Stimulated activated CD8-positive, alpha-beta memory T cell treated with anti-CD3 and anti-CD28 coated beads, Interleukin-2, amount 100 ng/mL, for 48 hours (primary cell): ENCODE measurements around the gene DMWD.

Experiments used
- DNase-seq, 2 donors: peaks; one replicate each; pipeline ENCODE4 v3.0.0-alpha.2; 2020; ENCODE audit warnings: low read depth in 2 of 2

The DMWD gene, protein sequence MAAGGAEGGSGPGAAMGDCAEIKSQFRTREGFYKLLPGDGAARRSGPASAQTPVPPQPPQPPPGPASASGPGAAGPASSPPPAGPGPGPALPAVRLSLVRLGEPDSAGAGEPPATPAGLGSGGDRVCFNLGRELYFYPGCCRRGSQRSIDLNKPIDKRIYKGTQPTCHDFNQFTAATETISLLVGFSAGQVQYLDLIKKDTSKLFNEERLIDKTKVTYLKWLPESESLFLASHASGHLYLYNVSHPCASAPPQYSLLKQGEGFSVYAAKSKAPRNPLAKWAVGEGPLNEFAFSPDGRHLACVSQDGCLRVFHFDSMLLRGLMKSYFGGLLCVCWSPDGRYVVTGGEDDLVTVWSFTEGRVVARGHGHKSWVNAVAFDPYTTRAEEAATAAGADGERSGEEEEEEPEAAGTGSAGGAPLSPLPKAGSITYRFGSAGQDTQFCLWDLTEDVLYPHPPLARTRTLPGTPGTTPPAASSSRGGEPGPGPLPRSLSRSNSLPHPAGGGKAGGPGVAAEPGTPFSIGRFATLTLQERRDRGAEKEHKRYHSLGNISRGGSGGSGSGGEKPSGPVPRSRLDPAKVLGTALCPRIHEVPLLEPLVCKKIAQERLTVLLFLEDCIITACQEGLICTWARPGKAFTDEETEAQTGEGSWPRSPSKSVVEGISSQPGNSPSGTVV

DNA sequence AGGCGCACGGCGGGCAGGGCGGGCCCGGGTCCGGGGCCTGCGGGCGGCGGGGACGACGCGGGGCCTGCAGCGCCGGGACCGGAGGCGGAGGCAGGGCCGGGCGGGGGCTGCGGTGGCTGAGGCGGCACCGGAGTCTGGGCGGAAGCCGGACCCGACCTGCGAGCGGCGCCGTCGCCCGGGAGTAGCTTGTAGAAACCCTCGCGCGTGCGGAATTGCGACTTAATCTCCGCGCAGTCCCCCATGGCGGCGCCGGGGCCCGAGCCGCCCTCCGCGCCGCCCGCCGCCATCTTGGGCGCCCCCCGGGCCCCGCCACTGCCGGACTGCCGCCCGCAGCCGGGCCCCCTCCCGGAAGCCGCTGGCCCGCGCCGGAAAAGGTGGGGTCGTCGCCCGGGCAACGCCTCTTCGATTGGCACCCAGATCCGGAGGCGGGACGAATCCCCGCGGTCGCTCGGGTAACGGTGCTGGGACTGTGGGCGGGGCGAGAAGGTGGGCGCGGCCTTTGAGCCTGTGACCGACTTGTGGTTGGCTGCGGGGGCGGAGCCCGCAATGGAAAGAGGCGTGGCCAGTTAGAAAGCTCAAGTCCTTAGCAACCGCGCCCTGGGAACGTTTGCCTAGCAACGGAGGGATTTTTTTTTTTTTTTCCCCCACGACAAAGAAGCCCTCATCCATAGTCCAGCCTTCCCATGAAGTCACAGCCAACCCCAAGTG lies at the start of gene DMWD:
Gene DMWD (minus strand): TSS at position 376 of the 708 bp plus-strand sequence. CDS start 89 bp downstream, at position 287.
- DNase-seq = peak; percentile 100

DNA sequence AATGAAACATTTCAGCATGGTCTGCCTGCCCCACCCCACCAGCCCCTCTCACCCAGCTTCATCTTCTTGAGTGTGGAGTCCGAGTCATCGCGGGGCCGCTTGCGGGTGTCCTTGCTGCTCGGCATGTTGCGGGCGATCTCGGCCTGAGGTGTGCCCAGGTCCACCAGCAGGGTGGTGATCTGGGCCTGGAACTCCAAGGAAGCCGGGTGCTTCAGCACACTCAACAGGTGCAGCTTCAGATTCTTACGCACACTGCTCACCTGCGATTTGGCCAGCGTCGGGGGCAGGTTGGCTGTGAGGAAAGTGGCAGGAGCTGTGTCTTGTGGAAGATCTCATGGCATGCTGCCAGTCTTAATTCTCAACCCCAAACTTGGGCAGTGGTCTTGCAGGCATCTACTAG lies 49.6 kb upstream of the DMWD start:
- no peak for DNase-seq

DNA sequence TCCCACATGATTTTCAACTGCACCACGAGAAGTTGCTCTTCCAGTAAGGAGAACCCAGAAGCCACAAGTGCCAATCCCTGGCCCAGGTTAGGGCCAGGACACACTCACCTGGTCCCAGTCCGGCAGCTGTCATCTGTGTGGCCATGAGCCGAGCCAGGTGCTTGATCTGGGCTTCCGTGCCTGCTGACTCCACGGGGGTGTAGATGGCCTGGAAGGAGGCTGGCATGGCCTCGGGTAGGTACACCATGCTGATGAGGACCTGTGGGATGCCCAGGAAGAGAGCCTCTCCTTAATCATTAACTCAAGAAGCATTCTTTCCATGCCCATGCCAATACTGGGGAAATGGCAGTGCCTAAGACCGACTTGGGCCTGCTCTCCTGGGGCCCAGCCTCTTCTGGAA lies 42.3 kb upstream of the DMWD start:
- DNase-seq = no peak

DNA sequence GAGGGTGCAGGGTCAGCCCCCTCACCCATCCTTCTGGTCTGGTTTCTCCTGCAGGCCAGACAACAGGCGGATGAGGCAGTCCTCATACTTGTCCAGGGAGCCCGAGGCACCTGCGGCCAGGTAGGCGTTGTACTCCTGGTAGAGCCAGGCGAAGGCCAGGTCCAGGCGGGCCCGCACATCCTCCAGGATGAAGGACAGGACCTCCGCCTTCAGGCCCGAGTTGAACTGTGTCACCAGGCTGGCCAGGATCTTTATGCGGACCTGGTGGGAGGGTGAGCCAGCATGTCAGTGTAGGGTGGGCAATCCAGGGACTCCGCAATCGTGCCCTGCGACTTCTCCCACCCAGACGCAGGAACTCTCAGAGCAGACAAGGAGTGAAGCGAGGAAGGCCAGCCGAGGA lies 36.3 kb upstream of the DMWD start:
- no peak for DNase-seq

DNA sequence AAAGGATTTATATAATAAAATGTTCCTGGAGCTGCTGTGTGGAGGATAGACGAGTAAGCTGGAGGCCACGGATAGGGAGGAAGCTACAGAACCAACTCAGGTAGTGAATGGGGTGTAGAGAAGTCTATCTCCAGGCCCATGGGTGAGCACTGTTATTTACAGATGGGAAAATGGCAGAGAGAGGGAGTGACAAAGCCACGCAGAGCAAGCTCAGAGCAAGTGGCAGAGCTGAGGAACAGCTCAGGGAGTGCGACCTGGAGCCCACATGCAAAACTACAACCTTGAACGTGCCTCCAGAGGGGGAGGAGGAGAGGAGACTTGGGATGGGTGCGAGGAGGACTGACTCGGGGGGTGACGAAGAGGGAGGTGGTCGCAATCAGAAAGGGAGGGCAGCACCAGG lies 35.9 kb upstream of the DMWD start:
- no peak for DNase-seq

DNA sequence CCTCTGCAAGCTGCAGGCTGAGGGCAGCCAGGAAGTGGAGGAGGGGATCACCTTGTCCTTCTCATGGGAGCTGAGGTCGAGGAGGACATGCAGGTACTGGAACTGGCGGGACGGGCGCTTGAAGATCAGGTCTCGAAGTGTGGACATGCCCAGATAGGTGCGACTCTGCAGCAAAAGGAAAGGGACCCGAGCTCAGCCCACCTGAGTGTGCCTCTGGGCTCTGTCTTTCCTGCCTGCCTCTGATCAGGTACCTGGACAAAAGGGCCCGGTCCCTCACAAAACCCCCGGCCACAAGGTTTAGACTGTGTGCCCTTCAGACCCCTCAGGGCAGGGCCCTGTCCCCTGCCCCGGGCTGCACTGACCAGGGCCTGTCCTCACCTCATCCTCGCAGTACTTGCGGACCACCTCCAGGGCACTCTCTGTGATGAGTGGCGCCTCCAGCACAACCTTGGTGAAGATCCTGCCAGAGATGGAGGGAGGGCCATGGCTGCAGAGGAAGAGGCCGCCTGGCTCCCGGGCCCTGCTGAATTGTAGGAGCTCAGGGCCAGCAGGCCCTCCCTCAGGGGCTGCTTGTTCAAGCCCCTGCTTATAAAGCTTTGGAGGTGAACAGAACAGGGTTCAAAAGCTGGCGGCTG lies 34.9 kb upstream of the DMWD start:
- DNase-seq = no peak

DNA sequence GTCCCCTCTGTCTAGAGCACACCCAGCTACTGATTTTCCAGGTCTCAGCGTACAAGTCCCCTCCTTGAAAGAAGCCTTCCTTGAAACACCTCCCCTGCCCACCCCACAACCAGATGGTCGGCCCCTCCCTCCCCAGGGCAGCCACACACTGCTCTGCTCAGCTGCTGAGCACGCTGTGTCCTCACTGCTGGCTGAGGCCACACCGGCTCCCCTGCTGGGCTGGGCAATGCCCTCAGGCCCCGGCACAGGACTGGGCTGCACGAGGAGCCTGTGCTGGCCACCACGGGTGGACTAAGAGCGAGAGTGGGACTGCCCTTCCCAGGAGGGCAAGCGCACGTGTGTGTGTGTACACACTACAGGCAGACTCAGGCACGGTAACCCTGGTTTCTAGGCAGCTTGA lies 34.3 kb upstream of the DMWD start:
- DNase-seq = no peak

DNA sequence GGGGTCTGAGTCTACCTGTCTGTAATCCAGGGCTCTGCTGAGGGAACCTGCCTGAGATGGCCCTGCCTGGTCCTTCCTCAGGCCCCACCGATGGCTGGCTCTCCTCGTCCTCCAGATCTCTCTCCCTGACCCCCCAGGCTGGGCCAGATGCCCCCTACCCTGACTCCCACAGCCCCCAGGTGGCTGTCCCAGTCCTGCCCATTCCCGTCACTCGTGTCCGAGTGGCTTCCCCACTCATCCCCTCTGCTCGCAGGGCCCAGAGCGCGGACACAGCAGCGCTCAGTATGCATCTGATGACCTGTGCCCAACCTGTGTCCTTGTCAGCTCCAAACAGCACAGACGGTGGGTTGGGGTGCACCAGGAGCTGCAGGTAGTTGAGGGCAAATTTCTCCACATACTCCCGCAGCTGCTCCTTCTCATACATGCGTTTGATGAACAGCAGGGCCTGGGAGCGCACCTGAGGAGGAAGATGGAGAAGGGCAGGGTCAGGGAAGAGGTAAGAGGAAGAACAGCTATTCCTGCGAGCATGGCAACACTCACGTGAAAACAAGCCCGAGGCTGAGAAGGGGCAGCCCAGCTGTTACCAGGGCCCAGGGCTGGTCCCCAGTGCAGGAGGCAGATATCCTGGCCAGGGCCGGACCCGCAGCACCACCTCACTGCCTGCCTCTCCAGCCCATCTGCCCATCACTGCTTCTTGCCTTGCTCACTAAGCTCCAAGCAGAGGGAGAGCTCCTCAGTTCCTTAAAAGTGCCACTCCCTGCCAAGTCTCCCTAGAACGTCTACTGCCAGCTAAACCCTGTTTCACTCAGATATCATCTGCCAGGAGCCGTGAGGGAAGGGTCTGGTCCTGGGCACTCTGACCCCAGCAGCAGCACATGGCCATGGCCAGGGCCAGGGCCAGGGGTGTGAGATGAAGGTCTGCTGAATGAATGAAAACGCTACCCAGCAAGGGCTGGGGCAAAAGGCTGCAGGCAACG lies 33.6 kb upstream of the DMWD start:
- DNase-seq = no peak

DNA sequence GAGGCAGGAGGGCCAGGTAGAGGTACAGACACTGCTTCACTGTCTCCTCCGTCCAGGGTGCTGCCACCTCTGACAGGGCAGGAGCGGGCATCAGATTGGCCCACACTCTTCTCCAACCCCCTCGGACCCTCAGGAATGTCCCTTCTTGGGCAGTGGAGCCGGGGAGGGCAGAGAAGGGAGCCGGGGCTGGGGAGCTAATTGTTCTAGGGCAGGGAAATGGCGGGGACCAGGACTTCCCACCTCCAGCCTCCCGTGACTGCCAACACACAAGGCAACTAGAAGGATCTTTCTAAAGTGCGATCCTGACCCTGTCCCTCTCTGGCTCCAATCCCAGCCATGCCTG lies 32.6 kb upstream of the DMWD start:
- no peak for DNase-seq

DNA sequence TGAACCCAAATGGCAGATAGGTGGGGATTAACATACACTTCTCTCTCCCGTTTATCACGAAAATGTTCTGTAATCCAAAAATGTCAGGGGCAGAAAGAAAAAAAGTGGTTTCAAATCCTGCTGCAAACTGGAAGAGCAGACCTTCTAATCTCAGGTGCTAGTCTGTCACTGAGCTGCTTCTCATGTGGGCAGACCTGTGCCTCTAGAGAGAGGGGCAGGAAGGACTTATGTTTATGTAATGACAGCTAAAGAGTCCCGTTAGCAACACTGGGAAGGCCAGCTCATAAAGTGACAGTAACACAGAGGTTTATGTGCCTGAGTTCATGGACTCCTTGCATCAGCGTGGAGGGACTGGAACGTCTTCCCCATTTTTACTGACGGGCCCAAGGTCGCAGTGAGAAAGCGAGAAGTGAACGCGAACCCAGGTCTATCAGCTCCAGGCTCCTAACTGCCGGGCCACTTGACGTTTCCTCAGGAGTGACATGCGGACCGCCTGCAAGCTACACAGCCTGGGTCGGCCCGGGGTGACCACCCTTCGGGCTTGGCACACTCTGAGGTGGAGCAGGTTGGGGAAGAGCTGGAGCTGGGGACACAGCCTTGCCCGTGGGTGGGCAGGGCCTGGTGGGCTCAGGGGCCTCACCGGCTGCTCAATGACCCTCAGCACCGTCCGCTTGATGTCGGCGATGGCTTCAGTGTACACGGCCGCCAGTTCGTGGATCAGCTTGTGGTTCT lies 32.1 kb upstream of the DMWD start:
- no peak for DNase-seq

DNA sequence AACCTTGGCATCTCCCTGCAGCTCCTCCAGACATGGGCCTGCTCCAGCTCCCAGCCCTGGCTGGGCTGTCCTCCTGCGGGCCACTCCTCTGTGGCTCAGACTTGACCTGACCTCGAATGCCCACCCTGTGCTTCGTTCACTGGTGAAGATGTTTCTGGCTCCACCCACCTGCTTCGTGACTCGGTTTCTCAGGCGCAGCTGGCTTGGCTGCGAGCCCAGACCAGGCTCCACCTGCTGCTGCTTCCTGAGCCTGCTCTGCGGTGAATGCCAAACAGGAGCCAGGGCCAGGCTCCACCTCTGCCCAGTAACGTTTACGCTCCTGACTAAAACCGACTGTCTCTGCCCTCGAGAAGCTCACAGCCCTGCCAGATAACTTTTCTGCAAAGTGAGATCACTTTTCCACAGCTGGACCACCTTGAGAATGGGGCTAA lies 31.4 kb upstream of the DMWD start:
- no peak for DNase-seq

DNA sequence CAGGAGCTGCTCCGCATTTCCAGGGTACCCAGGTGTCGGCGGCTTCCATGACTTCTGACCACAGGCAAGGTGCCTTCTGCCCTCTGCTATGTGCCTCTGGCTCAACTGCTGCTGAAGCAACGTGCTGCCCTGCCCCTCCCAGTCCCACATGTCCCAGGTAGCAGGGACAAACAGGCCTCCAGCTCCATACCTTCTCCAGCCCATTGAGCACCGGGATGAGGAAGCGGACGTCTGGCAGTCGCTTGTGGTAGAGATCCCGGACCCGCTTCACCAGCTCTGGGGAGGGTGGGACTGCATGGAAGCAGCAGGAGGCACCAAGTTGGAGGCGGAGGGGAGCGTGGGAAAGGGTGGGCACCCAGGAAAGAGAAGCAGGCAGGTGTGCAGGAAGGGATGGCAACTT lies 30.5 kb upstream of the DMWD start:
- DNase-seq = no peak

DNA sequence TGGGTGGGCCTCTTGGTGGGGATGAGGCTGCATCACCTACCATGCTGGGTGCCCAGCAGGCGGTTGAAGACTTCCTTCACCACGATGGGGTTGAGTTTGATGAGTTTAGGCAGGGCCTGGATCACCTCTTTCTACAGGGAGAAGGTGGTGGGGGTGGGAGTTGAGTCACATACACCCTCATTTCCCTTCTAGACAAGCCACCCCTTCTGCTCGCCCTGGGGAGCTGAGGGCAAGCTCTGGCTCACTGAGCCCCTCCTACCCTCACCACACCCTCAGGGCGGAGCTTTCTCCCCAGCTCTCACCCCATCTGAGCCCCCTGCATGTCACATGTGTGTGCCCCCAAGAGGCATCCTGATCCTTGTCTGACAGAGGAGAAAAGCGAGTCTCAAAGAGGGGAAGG lies 30.1 kb upstream of the DMWD start:
- DNase-seq = no peak

DNA sequence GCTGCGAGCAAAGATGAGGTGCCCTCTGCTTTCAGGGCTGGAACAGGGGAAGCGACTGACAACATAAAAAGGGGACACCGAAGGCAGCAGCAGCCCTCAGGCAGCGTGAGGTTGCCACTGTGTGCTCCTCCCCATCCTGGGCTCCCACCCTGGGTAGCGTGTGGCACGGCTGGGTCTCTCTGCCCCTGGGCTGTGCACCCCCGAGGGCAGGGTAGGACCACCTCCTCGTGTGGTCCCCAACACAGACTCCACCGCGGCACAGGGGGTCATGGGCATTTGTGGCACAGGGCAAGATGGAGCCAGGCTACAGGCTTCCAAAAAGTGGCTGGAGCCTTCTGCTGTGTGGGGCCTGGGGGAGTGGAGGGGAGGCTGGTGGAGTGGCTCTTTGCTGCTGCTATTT lies 28.9 kb upstream of the DMWD start:
- no peak for DNase-seq

DNA sequence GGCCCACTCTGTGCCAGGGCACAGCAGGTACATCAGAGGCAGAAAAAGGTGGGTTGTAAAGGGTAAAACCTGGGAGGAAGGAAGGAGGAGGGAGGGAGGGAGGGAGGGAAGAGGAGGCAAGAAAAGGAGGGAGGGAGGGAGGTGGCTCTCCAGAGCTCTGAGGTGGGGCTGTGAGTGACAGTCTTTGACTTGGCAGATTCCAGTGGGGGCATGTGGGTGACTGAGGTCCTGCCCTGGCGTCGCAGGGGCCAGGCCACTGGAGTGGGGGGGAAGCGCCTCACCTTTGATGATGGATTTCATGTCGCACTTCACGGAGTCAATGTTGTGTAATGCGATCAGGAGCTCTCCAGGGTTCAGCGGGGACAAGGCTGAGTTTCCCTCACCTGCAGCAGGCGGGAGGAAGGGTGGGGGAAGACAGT lies 28.5 kb upstream of the DMWD start:
- DNase-seq = no peak

DNA sequence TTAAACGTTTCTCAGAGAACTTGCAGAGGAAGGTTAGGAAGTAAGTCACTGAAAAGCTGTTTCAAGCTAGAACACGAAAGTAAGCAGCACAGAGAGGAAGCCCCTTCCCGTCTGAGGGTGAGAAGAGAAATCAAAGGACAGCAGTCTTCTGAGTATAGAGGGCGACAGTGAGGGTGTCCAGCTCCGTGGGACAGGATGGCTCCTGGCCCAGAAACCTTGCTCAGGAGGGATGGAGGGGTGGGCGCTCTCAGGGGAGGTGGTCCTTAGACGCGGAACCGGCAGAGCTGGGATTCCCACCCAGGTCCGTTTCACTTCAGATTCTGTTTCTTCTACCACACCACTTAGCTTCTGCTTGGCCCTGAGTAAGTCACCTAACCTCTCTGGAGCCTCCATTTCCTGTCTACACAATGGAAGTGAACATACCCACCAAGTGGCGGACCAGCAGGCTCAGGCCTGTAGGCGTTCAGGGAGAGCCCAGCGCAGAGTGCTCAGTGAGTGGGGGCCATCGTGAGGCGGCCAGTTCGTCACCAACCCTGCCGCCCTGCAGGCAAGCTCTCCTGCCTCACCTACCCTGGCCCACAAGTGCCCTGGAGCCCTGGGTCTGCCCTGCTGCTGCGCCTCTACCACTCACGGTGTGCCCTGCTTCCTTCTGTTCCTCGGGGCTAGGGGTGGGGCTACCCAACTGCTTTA lies 27.9 kb upstream of the DMWD start:
- DNase-seq = no peak

DNA sequence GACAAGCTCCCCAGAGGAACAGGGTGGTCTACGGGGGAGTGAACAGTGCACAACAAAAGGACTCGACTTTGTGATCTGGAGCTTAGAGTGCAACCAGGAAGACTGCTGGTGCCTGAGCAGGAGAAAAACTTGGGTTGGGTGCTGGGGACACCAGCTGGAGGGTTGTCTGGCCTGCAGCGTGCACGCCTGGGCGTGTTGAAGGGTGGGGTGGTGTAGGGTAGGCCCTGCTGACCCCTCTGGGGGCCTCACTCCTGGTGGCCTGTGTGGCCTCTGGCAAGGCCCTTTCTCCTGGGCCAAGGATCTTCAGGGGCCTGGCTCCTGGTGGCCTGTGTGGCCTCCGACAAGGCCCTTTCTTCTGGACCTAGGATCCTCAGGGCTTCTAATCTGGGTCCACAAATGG lies 27.1 kb upstream of the DMWD start:
- DNase-seq = no peak

DNA sequence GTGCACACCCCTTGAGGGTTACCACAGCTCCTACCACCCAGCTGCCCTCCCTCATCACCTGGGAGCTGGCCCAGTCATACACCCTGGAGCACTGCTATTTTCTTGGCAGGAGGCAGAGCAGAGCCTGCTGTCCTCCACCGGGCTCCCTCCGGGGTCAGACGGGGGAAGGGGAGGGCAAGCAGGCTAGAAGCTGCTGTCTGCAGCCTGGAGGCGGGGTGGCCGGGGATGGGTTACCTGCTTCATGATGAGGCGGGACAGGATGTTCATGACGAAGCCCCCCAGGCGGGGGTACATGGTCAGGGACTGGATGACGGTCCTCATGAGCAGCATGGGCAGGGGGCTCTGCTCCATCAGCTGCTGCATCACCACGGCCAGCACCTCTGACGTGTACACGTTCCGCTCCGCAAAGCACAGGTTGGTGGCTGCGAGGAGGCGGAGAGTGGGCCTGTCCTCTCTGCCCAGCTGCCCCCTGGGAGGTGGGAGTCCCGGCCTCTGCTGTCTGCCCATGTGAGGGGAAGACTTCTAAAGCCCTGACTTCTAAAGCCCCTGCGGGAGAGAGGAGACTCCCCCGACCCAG lies 25.2 kb upstream of the DMWD start:
- no peak for DNase-seq

DNA sequence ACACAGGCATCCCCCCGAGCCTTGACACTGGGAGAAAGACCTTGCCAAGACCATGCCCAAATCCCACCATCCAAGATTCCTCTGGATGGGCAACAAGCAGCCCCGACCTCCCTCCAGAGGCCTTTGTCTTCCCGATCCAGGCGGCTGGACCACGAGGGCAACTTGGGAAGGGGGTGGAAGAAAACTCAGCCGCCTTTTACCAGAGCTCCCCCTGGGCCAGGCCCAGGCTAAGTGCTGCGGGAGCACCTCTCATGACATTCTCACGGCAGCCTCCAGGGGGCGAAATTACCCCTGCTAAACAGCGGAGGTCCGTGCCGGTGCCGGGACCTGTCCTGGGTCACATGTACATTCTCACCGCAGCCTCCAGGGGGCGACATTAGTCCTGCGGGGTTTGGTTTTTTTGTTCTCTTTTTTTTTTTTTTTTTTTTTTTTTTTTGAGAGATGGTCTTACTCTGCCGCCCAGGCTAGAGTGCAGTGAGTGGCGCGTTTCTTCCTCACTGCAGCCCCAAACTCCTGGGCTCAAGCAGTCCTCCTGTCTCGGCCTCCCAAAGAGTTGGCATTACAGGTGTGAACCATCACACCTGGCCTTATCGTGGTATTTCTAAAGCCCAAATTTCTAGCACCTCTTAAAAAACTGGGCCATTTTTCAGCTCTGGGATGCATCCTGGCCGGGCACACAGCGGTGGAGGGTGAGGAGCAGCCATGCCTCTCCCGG lies 24.5 kb upstream of the DMWD start:
- DNase-seq = peak; percentile 91 to 96
